K562 (cell line): ENCODE data around the gene SLC3A2. TPM values are rescaled to one million over a fixed set of nuclear protein-coding genes. Genes with fewer than 3 reads are reported as not detected.

ENCODE experiments used
- ARID3A ChIP-seq: IDR thresholded peaks from 2 replicates; pipeline ENCODE4 v1.6.1; 2012; ENCODE audit warnings: low read depth, low read length, improper control_type of control experiment, borderline replicate concordance
- ASH1L ChIP-seq: fragments of 450-650 bp; IDR thresholded peaks from 2 replicates; pipeline ENCODE4 v1.6.1; 2018; ENCODE audit warnings: borderline replicate concordance, mild to moderate bottlenecking, low read depth; ENCODE audit not compliant: partially characterized antibody
- CSDE1 ChIP-seq, 2 experiments: fragments of 450-650 bp; IDR thresholded peaks; 2 replicates each; pipeline ENCODE4 v1.6.1; 2016; ENCODE audit warnings: mild to moderate bottlenecking in 1 of 2
- EGR1 ChIP-seq: fragments of 450-650 bp; conservative IDR thresholded peaks from 2 replicates; pipeline ENCODE4 v1.6.1; 2017; ENCODE audit warnings: mild to moderate bottlenecking
- EHMT2 ChIP-seq: fragments of 450-650 bp; IDR thresholded peaks from 2 replicates; pipeline ENCODE4 v1.6.1; 2018; ENCODE audit warnings: antibody characterized with exemption
- EZH2 ChIP-seq: IDR thresholded peaks from 2 replicates; pipeline ENCODE4 v1.6.1; 2012; ENCODE audit warnings: low read depth, mild to moderate bottlenecking, inconsistent platforms, low read length, borderline replicate concordance
- GMEB1 ChIP-seq: fragments of 250-450 bp; sonication (Bioruptor Pico); IDR thresholded peaks from 2 replicates; pipeline ENCODE4 v1.4.0; 2020; ENCODE audit warnings: mild to moderate bottlenecking
- HDAC6 ChIP-seq: IDR thresholded peaks from 2 replicates; pipeline ENCODE4 v1.6.1; 2012; ENCODE audit warnings: low read depth, mild to moderate bottlenecking, control low read depth, inconsistent platforms, low read length, moderate library complexity
- HLTF ChIP-seq: fragments of 450-650 bp; IDR thresholded peaks from 2 replicates; pipeline ENCODE4 v1.6.1; 2016
- POLR2AphosphoS5 ChIP-seq: IDR thresholded peaks from 2 replicates; pipeline ENCODE4 v1.6.1; 2011; ENCODE audit warnings: mild to moderate bottlenecking, low read depth, low read length, moderate library complexity; ENCODE audit not compliant: control insufficient read depth, insufficient read depth
- RBBP5 ChIP-seq: fragments of 200-600 bp; sonication (generic); IDR thresholded peaks from 2 replicates; pipeline ENCODE4 v1.6.1; 2012; ENCODE audit warnings: borderline replicate concordance, mild to moderate bottlenecking, low read length, control low read depth, inconsistent platforms; ENCODE audit not compliant: insufficient read depth, poor library complexity, severe bottlenecking
- ZBTB11 ChIP-seq, 3 experiments: fragments of 200-800 bp in 1 of 3; fragments of 250-450 bp in 1 of 3; fragments of 450-650 bp in 1 of 3; sonication (Bioruptor Pico) in 1 of 3; sonication (Bioruptor generic) in 1 of 3; formaldehyde crosslinking in 1 of 3; IDR thresholded peaks; 2 replicates each; pipeline versions ENCODE4 v1.6.1 to v1.8.0; 2016 to 2022; ENCODE audit warnings: mild to moderate bottlenecking in 2 of 3, missing genetic modification characterization in 2 of 3, missing compliant biosample characterization in 1 of 3, moderate library complexity in 1 of 3
- ZFP30 ChIP-seq: fragments of 250-450 bp; sonication (Bioruptor Pico); IDR thresholded peaks from 2 replicates; pipeline ENCODE4 v1.8.0; 2022; ENCODE audit warnings: moderate library complexity, mild to moderate bottlenecking, inconsistent platforms, borderline replicate concordance
- ZNF75A ChIP-seq: fragments of 450-650 bp; formaldehyde crosslinking; IDR thresholded peaks from 2 replicates; pipeline ENCODE4 v1.4.0; 2020; ENCODE audit warnings: mild to moderate bottlenecking
- polyA plus RNA-seq, 8 experiments: library from polyadenylated mRNA; depleted of rRNA in 4 of 8; stranded (reverse) in 5 of 8; unstranded in 3 of 8; fragments of >200 nt; fragmentation: Nextera tagmentation in 2 of 8; fragmentation: Illumina TruSeq in 1 of 8; extraction: Ambion mirVana in 2 of 8; extraction: Trizol in 1 of 8; gene quantifications; 2 replicates each; pipeline versions ENCODE4 v1.2.1 to v1.2.3, GENCODE V29; 2011 to 2014; ENCODE audit warnings: inconsistent platforms in 1 of 8, missing spikeins in 1 of 8
- total RNA-seq, 7 experiments: library from RNA; depleted of rRNA in 6 of 7; stranded (reverse); fragments of >200 nt in 6 of 7; fragmentation: Illumina TruSeq in 2 of 7; extraction: Trizol in 2 of 7; gene quantifications; 2 replicates each; pipeline versions ENCODE4 v1.2.1 to v1.2.3, GENCODE V29; 2011 to 2021; ENCODE audit warnings: low replicate concordance in 1 of 7
- TF ChIP-seq, protein P1 (sequence below), 2 experiments: fragments of 150-350 bp in 1 of 2; IDR thresholded peaks; 2 replicates each; pipeline ENCODE4 v1.6.1; 2012 to 2016; ENCODE audit warnings: low read depth in 2 of 2, low read length in 2 of 2, mild to moderate bottlenecking in 1 of 2, moderate library complexity in 1 of 2

The SLC3A2 gene
- total and polyA plus RNA-seq, 9 of the 15 experiments (the other 6 are each of a cell fraction or from before 2014, with no cell fraction given): 20.0 to 296 (median 214) TPM

DNA sequence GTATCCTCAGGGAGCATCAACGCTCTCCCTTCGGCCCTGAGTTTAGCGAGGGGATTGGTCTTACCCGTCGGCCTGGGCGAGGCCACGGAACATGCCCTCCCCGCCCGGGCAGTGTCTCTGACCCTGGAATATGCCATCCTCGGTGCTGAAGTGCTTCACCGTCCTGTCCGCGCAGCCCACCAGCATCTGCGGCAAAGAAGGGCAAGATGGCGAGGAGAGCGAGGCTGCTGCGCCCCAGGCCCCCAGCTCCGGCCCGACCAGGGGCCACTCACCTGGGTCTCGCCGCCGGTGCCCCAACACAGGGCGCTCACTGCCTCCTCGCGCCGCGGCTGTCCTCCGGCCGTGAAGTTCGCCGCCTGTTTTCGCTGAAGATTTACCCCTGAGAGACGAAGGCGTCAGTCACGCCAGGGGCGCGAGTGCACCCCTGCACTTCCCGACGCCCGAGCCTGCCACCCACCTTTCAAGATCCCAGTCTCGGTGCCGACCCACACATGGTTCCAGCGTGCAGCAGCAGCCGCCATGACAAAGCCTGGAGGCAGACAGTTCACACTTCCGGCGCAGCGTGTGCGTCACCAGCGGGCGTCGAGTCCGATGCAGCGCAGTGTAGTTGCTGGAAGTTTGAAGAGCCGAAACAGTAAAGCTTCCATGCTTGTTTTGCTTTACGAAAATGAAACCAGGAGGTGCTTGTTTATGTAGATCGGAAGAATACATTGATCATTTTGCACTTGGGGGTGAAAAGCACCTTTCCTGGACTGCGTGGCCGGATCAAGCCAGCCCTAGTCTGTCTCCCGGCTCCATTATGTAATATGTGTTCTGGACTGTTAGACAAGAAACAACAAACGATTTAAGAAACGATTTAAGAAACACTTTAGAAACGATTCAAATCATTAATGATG, 41.4 kb upstream of the SLC3A2 start, which contains the start of gene WDR74 (continued):
- TF ChIP-seq, protein P1, sequence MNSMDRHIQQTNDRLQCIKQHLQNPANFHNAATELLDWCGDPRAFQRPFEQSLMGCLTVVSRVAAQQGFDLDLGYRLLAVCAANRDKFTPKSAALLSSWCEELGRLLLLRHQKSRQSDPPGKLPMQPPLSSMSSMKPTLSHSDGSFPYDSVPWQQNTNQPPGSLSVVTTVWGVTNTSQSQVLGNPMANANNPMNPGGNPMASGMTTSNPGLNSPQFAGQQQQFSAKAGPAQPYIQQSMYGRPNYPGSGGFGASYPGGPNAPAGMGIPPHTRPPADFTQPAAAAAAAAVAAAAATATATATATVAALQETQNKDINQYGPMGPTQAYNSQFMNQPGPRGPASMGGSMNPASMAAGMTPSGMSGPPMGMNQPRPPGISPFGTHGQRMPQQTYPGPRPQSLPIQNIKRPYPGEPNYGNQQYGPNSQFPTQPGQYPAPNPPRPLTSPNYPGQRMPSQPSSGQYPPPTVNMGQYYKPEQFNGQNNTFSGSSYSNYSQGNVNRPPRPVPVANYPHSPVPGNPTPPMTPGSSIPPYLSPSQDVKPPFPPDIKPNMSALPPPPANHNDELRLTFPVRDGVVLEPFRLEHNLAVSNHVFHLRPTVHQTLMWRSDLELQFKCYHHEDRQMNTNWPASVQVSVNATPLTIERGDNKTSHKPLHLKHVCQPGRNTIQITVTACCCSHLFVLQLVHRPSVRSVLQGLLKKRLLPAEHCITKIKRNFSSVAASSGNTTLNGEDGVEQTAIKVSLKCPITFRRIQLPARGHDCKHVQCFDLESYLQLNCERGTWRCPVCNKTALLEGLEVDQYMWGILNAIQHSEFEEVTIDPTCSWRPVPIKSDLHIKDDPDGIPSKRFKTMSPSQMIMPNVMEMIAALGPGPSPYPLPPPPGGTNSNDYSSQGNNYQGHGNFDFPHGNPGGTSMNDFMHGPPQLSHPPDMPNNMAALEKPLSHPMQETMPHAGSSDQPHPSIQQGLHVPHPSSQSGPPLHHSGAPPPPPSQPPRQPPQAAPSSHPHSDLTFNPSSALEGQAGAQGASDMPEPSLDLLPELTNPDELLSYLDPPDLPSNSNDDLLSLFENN (IDR thresholded peaks at IDR 0.05; ENCODE audit: low read depth in 2 of 2, low read length in 2 of 2): peak in 1 of 2 experiments; percentile 61; a peak in 1 of 4 replicates
- TF ChIP-seq POLR2AphosphoS5 (peak; percentile 86), EZH2 (no peak), ASH1L (no peak), HLTF (0 out of 2 replicates have a peak, but pooled peaks have one; percentile 14), ZBTB11 (CRISPR knock-in tag; IDR thresholded peaks at IDR 0.05) (peak in 1 of 3 experiments; percentile 55; a peak in 2 of 6 replicates), EGR1 (no peak), ZFP30 (CRISPR knock-in tag) (no peak), ARID3A (no peak), GMEB1 (CRISPR knock-in tag) (peak; percentile 9; the same call in 1 of the 2 replicates), ZNF75A (CRISPR knock-in tag) (no peak), CSDE1 (IDR thresholded peaks at IDR 0.05) (peak in 1 of 2 experiments; percentile 88; a peak in 2 of 4 replicates), RBBP5 (peak; percentile 96), EHMT2 (no peak), HDAC6 (no peak)
